HG03175 (cell line): Measurements from ENCODE around the gene ELOVL1.
A peak's percentile ranks its signal among the peaks of the same experiment; 100 is the strongest.
"Not testable (repeated sequence)": the region's sequence is repeated elsewhere in the genome, so short reads cannot be mapped to it uniquely, and the experiment has no call there.

Source experiments
- ATAC-seq: cut with Tn5 transposase; IDR thresholded peaks from one replicate; pipeline ENCODE4 v1.9.1; 2021; ENCODE audit warnings: mild to moderate bottlenecking, moderate library complexity; ENCODE audit not compliant: unreplicated experiment

Gene ELOVL1

GRCh38 chr1:43382027-43382779 lies 14.4 kb upstream of the ELOVL1 start:
- ATAC-seq, result no peak

GRCh38 chr1:43381612-43382011 lies 13.8 kb upstream of the ELOVL1 start:
- ATAC-seq, result no peak

GRCh38 chr1:43379476-43379875 lies 11.7 kb upstream of the ELOVL1 start:
- ATAC-seq, result no peak

- no peak for ATAC-seq
Measured at GRCh38 chr1:43377831-43378230, 10.0 kb upstream of the ELOVL1 start.

- ATAC-seq, result no peak
Measured at GRCh38 chr1:43376723-43377235, 9.0 kb upstream of the ELOVL1 start.

GRCh38 chr1:43373066-43373940 lies 5.5 kb upstream of the ELOVL1 start:
- no peak for ATAC-seq

- ATAC-seq, result no peak
Measured at GRCh38 chr1:43372172-43372571, 4.4 kb upstream of the ELOVL1 start.

- ATAC-seq, result no peak
Measured at GRCh38 chr1:43370564-43370963, 2.8 kb upstream of the ELOVL1 start.

- ATAC-seq, result not testable (repeated sequence)
Measured at GRCh38 chr1:43369779-43370178, 2.0 kb upstream of the ELOVL1 start.

GRCh38 chr1:43368646-43369020 lies 822 bp upstream of the ELOVL1 start:
- ATAC-seq, result peak; percentile 3

- ATAC-seq, result peak; percentile 29
Measured at GRCh38 chr1:43367026-43367903, 546 bp downstream of the ELOVL1 start.

- no peak for ATAC-seq
Measured at GRCh38 chr1:43366601-43367025, 1.2 kb downstream of the ELOVL1 start.

GRCh38 chr1:43366179-43366578 lies 1.6 kb downstream of the ELOVL1 start:
- no peak for ATAC-seq

GRCh38 chr1:43365678-43366077 lies 2.1 kb downstream of the ELOVL1 start:
- ATAC-seq, result no peak

GRCh38 chr1:43363935-43364525 lies 3.8 kb downstream of the ELOVL1 start:
- ATAC-seq, result no peak

GRCh38 chr1:43363283-43363934 lies 4.4 kb downstream of the ELOVL1 start:
- ATAC-seq, result no peak

- ATAC-seq, result no peak
Measured at GRCh38 chr1:43360616-43361015, 7.2 kb downstream of the ELOVL1 start.

- ATAC-seq, result no peak
Measured at GRCh38 chr1:43359696-43360095, 8.1 kb downstream of the ELOVL1 start.

GRCh38 chr1:43358746-43359693 lies 8.8 kb downstream of the ELOVL1 start, which contains the start of gene CDC20:
Gene CDC20 (plus strand): TSS chr1:43358981. CDS start chr1:43359216, 235 bp downstream.
- peak; percentile 96 for ATAC-seq
